ENCODE results near the gene KCNG3. TPM values are rescaled to one million over a fixed set of nuclear protein-coding genes. Genes with fewer than 3 reads are reported as not detected.

The KCNG3 gene
- polyA plus RNA-seq, 3 donors, result not detected

- no peak overlapping the region for H3K4me3 Mint-ChIP-seq
- H3K36me3 ChIP-seq (replicated peaks in 1 of 2; ENCODE audit: control insufficient read depth in 1 of 2, insufficient read depth in 2 of 2, low read length in 2 of 2), result no peaks in the 10 kb centered on the region
- no peak overlapping the region for H3K4me3 ChIP-seq (replicated peaks in 1 of 3; ENCODE audit: low read depth in 2 of 3, low read length in 3 of 3)
- H3K4me2 ChIP-seq (replicated peaks; ENCODE audit: extremely low read depth, low read length, poor library complexity, severe bottlenecking), result no peak overlapping the region
- H4K20me1 ChIP-seq (ENCODE audit: insufficient read depth, low read length), result no peaks in the 10 kb centered on the region
- no peaks in the 10 kb centered on the region for H3K79me2 ChIP-seq (ENCODE audit: insufficient read depth, low read length)
- peaks cover 6% of the 10 kb centered on the region for H3K4me1 Mint-ChIP-seq
- TF ChIP-seq CTCF (IDR thresholded peaks at IDR 0.05), result no peak
- no peaks in the 10 kb centered on the region for H3K4me1 ChIP-seq (ENCODE audit: control insufficient read depth in 1 of 2, insufficient read depth in 2 of 2, low read length in 2 of 2)
- intact Hi-C loops (cut with micrococcal nuclease), result no loop called here
- no peak overlapping the region for H3K27ac Mint-ChIP-seq
- no peak overlapping the region for H3K27ac ChIP-seq (ENCODE audit: low read depth in 1 of 2, low read length in 2 of 2)
- no peaks in the 10 kb centered on the region for H3K36me3 Mint-ChIP-seq
- H3K27me3 ChIP-seq (ENCODE audit: control insufficient read depth in 2 of 2, insufficient read depth in 2 of 2, low read length in 2 of 2), result no peaks in the 10 kb centered on the region
- peaks cover 0 to 2% (median 0%) of the 10 kb centered on the region in 7 donors for H3K9me3 Mint-ChIP-seq
- H3K9me3 ChIP-seq (replicated peaks in 1 of 2; ENCODE audit: control insufficient read depth in 1 of 2, insufficient read depth in 1 of 2, low read length in 2 of 2), result no peaks in the 10 kb centered on the region
- H2AFZ ChIP-seq (ENCODE audit: insufficient read depth, low read depth, low read length, poor library complexity, severe bottlenecking), result no peak overlapping the region
- WGBS (ENCODE audit: insufficient coverage), result 90% methylated on average over 1 of the region's 4 CpGs
- no peak for DNase-seq
- no peak overlapping the region for H3K9ac ChIP-seq (ENCODE audit: insufficient read depth, low read length, poor library complexity, severe bottlenecking)
- peaks cover 3 to 5% (median 4%) of the 10 kb centered on the region in 3 donors for H3K27me3 Mint-ChIP-seq (ENCODE audit: low read depth in 3 of 3)
Observed at GRCh38 chr2:42424033-42424432, 69.7 kb downstream of the KCNG3 start.

GRCh38 chr2:42421601-42422239, 72.1 kb downstream of the KCNG3 start:
- no peak overlapping the region for H3K4me3 ChIP-seq (replicated peaks in 1 of 3; ENCODE audit: low read depth in 2 of 3, low read length in 3 of 3)
- H3K4me1 ChIP-seq (ENCODE audit: control insufficient read depth in 1 of 2, insufficient read depth in 2 of 2, low read length in 2 of 2), result no peaks in the 10 kb centered on the region
- H4K20me1 ChIP-seq (ENCODE audit: insufficient read depth, low read length), result no peaks in the 10 kb centered on the region
- H3K79me2 ChIP-seq (ENCODE audit: insufficient read depth, low read length), result no peaks in the 10 kb centered on the region
- H3K27ac ChIP-seq (ENCODE audit: low read depth in 1 of 2, low read length in 2 of 2), result no peak overlapping the region
- H3K4me2 ChIP-seq (replicated peaks; ENCODE audit: extremely low read depth, low read length, poor library complexity, severe bottlenecking), result no peak overlapping the region
- Mint-ChIP-seq H3K36me3 (no peaks in the 10 kb centered on the region), H3K27ac (no peak overlapping the region), H3K9me3 (peaks cover 0 to 5% (median 0%) of the 10 kb centered on the region in 7 donors), H3K4me3 (no peak overlapping the region), H3K27me3 (ENCODE audit: low read depth in 3 of 3) (peaks cover 1 to 8% (median 3%) of the 10 kb centered on the region in 3 donors), H3K4me1 (peaks cover 6% of the 10 kb centered on the region)
- no peaks in the 10 kb centered on the region for H3K36me3 ChIP-seq (replicated peaks in 1 of 2; ENCODE audit: control insufficient read depth in 1 of 2, insufficient read depth in 2 of 2, low read length in 2 of 2)
- TF ChIP-seq CTCF (IDR thresholded peaks at IDR 0.05), result no peak
- no peak overlapping the region for H3K9ac ChIP-seq (ENCODE audit: insufficient read depth, low read length, poor library complexity, severe bottlenecking)
- H3K27me3 ChIP-seq (ENCODE audit: control insufficient read depth in 2 of 2, insufficient read depth in 2 of 2, low read length in 2 of 2), result no peaks in the 10 kb centered on the region
- no peak for DNase-seq
- no peaks in the 10 kb centered on the region for H3K9me3 ChIP-seq (replicated peaks in 1 of 2; ENCODE audit: control insufficient read depth in 1 of 2, insufficient read depth in 1 of 2, low read length in 2 of 2)
- H2AFZ ChIP-seq (ENCODE audit: insufficient read depth, low read depth, low read length, poor library complexity, severe bottlenecking), result no peak overlapping the region
- intact Hi-C loops (cut with micrococcal nuclease), result no loop called here
- WGBS (ENCODE audit: insufficient coverage), result no CpG with 5 or more reads among the region's 3 CpGs
